ENCODE results near the gene PDXK.

The PDXK gene

GRCh38 chr21:43745772-43746517 is 27.0 kb downstream of the PDXK start:
- no peaks in the 10 kb centered on the region for H3K9me3 ChIP-seq (ENCODE audit: control insufficient read depth, low read length)
- H3K9ac ChIP-seq, result no peak overlapping the region
- H3K36me3 ChIP-seq (ENCODE audit: control insufficient read depth, insufficient read depth, low read length), result no peaks in the 10 kb centered on the region
- H3K27ac ChIP-seq, result no peak overlapping the region
- no peaks in the 10 kb centered on the region for H3K4me1 ChIP-seq
- H3K79me2 ChIP-seq, result no peaks in the 10 kb centered on the region
- H2AFZ ChIP-seq, result no peak overlapping the region
- H3K4me3 ChIP-seq (ENCODE audit: low read depth, low read length), result no peak overlapping the region
- H3K4me2 ChIP-seq (ENCODE audit: low read length), result no peak overlapping the region
- no peak for TF ChIP-seq CTCF (IDR thresholded peaks at IDR 0.05)
- no peaks in the 10 kb centered on the region for H3K27me3 ChIP-seq (ENCODE audit: control insufficient read depth, insufficient read depth, low read length)

GRCh38 chr21:43748622-43749021 is 29.7 kb downstream of the PDXK start:
- no peaks in the 10 kb centered on the region for H3K79me2 ChIP-seq
- no peak for TF ChIP-seq CTCF (IDR thresholded peaks at IDR 0.05)
- no peaks in the 10 kb centered on the region for H3K27me3 ChIP-seq (ENCODE audit: control insufficient read depth, insufficient read depth, low read length)
- no peak overlapping the region for H3K4me2 ChIP-seq (ENCODE audit: low read length)
- no peak overlapping the region for H3K9ac ChIP-seq
- no peaks in the 10 kb centered on the region for H3K9me3 ChIP-seq (ENCODE audit: control insufficient read depth, low read length)
- no peak overlapping the region for H2AFZ ChIP-seq
- H3K27ac ChIP-seq, result no peak overlapping the region
- no peaks in the 10 kb centered on the region for H3K36me3 ChIP-seq (ENCODE audit: control insufficient read depth, insufficient read depth, low read length)
- H3K4me3 ChIP-seq (ENCODE audit: low read depth, low read length), result no peak overlapping the region
- no peaks in the 10 kb centered on the region for H3K4me1 ChIP-seq

- Histone ChIP-seq H3K4me2 (ENCODE audit: low read length) (no peak overlapping the region), H3K4me1 (no peaks in the 10 kb centered on the region), H2AFZ (no peak overlapping the region), H3K9ac (no peak overlapping the region), H3K4me3 (ENCODE audit: low read depth, low read length) (no peak overlapping the region), H3K27ac (no peak overlapping the region), H3K27me3 (ENCODE audit: control insufficient read depth, insufficient read depth, low read length) (no peaks in the 10 kb centered on the region), H3K36me3 (ENCODE audit: control insufficient read depth, insufficient read depth, low read length) (no peaks in the 10 kb centered on the region), H3K9me3 (ENCODE audit: control insufficient read depth, low read length) (no peaks in the 10 kb centered on the region), H3K79me2 (no peaks in the 10 kb centered on the region)
- TF ChIP-seq CTCF (IDR thresholded peaks at IDR 0.05), result no peak
These were observed 30.8 kb downstream of the PDXK start for GRCh38 chr21:43749651-43750262.

GRCh38 chr21:43750339-43751033 is 31.6 kb downstream of the PDXK start:
- no peaks in the 10 kb centered on the region for H3K27me3 ChIP-seq (ENCODE audit: control insufficient read depth, insufficient read depth, low read length)
- no peaks in the 10 kb centered on the region for H3K79me2 ChIP-seq
- no peak overlapping the region for H3K4me3 ChIP-seq (ENCODE audit: low read depth, low read length)
- H3K27ac ChIP-seq, result no peak overlapping the region
- TF ChIP-seq CTCF (IDR thresholded peaks at IDR 0.05), result no peak
- no peaks in the 10 kb centered on the region for H3K9me3 ChIP-seq (ENCODE audit: control insufficient read depth, low read length)
- H3K9ac ChIP-seq, result no peak overlapping the region
- no peaks in the 10 kb centered on the region for H3K4me1 ChIP-seq
- H2AFZ ChIP-seq, result no peak overlapping the region
- no peaks in the 10 kb centered on the region for H3K36me3 ChIP-seq (ENCODE audit: control insufficient read depth, insufficient read depth, low read length)
- H3K4me2 ChIP-seq (ENCODE audit: low read length), result no peak overlapping the region

All from parathyroid adenoma (tissue), 2 donors.